CD4-positive, alpha-beta T cell treated with Interleukin-6 for 4 hours (primary cell): ENCODE results near the gene RXRA.

Experiments used
- DNase-seq: peaks from one replicate; pipeline ENCODE4 v3.0.0-alpha.2; 2020; ENCODE audit warnings: mixed read lengths

The RXRA gene

DNA sequence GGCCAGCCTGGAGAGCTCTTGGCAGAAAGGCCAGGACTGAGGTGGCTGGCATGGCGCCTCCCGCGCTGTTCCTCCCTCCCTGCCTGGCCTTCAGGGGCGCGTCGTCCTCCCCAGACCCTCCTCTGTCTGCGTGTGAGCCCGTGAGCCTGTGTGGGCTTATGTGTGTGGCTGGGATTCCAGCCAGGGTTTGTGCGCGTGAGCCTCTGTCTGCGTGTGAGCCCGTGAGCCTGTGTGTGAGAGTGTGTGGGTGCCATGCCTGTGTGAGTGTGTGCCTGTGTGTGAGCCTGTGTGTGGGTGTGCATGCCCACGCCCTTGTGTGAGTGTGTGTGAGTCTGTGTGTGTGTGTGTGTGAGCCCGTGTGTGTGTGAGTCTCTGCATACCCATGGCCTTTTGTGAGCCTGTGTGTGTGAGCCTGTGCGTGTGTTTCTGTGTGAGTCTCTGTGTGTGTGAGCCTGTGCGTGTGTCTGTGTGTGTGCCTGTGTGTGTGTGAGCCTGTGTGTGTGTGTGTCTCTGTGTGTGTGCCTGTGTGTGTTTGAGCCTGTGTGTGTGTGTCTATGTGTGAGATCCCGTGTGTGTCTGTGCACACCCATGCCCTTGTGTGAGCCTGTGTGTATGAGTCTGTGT lies 13.0 kb downstream of the RXRA start:
- no peak for DNase-seq

DNA sequence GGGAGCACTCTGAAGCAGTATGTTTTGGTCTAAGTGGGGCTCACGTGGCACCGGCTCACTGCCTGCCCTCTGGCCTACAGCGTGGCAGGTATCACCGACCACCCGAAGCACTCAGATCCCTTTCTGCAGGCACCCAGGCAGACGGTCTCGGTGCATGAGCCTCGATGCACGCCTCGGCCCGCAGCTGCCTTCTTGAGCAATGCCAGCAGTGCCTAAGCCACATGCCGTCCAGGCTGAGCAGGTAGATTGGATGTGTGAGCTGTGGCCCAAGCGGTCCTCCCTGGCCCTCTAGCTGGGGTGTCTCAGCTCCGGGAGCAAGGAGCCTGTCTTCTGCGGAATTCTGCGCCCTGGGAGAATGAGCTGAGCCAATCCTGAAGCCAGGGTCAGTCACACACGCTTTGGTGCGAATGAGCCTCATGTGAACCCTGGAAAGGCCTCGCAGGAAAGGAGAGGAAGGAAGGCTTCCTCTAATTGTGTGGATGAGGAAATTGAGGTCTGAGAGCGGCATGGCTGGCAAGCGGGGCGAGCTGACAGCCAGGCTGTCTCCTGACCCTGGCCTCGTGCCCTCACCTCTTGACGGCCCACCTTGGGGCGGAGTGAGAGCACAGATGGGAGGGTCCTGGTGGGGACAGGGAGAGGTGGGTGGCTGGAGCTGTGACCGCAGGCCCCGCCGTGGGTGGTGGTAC lies 14.4 kb downstream of the RXRA start:
- DNase-seq = no peak

DNA sequence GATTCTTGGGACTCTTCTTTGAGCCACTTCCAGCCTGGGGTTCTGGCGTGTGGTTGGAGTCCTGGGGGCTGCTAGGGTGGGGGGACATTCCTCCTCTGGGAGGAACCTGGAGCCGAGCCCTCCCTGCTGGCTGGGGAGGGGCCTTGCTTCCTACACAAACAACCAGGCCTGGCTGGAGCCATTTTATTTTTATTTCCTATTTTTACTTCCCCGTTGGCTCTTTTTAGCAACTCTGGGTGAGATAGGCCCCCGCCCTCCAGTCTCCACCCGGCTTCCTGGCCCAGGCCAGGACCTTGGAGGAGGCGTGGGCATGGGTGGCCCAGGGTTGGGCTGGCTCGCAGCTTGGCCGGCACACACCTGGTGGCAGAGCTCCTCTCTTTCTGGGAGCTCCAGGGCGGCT lies 15.1 kb downstream of the RXRA start:
- DNase-seq = no peak

DNA sequence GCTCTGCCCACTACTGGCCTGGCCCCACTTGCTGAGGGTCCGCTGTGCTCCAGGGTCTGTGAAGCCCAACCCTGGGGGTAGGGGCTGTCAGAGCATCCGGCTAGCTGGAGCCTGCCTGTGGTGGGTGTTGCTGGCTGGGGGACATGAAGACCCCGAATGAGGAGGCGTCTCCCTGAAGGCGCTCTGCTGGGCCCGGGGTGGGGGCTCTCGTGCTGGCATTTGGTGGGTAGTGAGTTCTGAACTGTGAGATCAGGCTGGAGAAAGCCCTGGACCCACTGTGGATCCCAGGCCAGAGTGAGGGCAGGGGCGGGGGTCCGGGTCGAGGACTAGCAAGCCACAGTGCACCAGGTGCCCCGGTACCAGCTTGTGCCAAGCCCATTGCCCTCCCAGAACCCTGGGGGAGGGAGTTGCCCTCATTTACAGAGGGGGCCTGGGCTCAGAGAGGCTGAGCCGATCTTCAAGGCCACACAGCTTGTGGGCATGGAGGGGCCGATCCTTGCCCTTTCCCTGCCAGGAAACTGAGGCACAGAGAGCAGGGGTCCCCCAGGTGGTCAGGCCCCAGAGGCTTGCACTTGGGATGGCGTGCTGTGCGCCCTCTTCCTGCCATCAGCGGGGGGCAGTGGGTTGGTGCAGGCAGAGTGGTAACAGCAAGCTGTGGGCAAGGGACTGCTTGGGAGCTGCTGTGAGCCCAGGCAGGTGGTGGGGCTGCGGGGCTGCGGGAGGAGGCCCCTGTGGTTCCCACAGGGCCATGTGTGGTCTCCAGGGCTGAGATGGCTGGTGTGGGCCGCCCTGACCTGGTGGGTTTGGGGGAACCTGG lies 15.9 kb downstream of the RXRA start:
- DNase-seq = no peak

DNA sequence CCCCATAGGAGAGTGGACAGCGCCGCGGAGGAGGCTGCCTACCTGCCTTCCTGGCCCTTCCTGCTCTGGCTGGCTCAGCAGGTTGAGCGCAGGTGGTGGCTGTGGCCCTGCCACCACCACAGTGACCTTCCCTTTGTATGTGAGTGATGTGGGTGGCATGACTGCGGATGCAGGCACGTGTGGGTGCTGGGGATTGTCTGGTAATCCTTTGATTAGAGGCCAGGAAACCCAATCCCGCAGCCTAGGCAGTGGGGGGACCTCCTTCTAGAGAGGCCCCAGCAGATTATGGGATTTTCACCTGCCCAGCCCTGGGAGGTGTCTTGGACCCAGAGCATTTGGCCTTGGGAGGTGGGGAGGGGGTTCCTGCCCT lies 16.5 kb downstream of the RXRA start:
- DNase-seq = no peak

DNA sequence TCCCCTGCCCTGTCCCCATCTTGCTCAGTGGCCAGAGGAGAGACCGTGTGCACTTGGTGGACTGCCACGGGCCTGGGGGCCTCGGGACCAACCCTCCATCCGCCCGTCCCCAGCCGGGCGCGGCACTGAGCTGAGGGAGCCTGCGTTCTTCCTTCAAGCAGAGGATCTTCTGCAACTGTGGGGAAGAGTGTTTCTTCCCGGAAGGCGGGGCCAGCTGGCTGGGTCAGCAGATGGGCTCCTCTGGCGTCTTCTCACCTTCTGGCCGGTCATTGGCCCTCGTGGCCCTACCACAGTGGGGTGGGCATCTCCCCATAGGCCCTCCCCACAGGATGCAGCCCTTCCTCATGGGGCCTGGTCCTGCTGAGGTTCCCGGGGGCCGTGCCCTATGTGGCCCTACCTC lies 17.4 kb downstream of the RXRA start:
- no peak for DNase-seq

DNA sequence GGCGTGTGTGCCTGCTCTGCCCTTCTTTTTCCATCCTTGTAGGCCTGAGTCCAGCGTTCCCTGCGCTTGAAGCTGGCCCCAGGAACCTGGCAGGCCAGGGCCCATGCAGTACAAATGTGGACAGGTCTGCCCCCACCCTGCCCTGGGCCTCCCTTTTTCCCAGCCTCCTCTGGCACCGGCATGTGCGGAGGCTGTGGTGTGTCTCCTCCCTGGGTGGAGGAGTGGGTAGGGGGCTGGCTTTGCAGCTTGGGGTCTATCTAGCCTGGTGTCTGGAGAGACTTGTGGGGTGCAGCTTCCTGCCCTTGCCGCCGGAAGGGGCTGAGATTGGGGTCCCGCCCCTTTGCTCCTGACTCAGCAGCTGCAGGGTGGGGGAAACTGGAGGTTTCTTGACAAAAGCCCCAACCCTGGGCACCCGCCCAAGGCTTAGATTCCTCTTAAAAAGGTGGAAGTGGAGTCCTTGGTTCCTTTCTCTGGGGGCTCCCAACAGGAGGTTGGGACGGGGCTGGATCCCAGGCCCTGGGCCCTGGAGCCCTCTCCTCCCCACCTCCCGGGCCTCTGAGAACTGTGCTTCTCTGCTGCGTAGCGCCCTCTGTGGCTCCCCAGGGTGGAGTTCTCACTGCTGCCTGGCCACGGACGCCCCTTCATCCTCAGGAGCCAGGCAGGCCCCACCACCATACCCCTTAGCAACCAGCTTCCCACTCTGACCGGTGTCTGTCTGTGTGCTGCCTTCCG lies 18.0 kb downstream of the RXRA start:
- DNase-seq = peak; percentile 53

DNA sequence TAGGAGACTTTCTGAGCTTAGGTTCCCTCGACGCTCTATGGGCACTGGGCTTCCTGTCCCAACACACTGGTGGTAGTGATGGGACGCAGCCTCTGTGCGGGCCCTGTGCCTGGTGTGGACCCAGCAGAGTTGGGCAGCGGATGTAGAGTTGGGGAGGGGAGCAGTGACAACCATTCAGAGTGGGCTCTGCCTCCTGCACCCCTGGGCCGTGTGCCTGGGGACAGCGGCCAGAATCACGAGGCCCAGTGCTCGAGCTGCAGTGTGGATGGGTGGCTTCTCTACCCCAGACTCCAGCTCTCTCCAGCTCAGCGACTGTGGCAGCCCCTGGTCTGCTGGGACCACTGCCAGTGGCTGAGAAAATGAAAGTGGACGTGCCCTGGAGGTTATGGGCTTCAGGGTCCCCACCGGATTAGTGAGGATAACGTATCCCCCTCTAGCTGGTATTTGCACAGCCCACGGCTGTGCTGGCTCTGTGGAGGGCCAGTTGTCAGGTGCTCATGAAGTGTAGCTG lies 18.6 kb downstream of the RXRA start:
- DNase-seq = no peak

DNA sequence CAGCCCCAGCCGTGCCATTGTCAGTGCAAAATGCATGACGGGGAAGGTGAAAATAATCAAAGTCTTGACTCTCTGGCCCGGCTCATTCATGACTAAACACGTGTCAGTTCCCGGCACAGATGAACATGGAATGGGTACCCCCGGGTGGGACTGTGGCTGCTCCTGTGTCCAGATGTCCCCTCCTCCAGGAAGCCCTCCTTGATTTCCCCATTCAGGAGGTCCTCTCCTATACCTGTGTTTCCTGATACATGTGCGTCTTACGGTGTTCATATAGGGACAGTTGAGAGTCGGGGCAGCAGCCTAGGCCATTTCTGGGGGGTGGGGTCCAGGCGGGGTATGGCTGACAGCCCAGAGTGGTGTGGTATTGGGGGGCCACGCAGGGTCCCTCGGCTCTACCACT lies 19.5 kb downstream of the RXRA start:
- no peak for DNase-seq

DNA sequence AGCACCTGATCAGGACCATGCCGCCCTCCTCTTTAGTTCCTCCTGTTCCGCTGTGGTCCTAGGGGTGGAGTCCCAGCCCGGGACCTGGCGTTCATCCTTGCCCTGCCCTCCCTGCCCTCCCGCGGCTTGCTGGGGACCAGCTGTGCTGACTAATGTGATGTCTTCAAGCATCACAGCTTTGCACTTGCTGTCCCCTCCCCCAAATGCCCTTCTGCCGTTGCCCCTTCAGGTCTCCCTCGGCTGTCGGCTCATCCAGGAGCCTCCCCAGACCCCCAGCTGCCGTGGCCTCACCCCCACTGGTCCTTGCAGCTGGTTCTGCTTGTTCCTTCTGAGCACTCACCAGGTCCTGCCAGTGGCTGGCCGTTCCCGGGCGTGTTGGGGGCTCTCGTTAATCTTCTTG lies 19.9 kb downstream of the RXRA start:
- no peak for DNase-seq

DNA sequence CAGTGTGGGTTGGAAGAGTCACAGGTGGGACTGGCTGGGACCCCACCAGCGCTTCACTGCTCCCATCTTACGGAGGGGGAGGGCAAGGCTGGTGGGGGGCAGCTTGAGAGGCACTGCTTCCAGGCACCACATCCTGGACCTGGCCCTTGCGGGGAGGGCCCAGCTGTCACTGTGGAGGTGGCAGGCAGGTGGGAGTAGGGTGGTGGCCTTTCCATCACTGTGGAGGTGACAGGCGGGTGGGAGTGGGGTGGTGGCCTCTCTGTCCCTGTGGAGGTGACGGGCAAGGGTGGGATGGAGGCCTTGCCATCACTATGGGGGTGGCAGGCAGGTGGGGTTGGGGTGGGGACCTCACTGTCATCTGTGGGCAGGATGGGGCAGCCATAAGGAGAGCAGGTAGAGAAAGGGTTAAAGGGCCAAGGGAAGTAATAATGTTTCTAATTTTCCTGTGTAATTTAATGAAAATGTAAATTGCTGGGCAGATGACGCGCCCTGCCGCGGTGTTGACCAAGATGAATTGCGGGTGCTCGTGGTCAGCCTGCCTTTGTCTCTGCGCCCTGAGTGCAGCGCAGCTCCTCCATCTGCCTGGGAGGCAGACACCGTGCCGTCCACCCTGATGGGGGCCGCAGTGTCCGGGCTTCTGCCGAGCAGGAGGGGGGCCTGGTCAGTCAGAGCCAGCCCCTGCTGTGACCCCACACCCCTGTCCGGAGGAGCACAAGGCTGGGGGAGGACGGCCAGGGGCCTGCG lies 20.8 kb downstream of the RXRA start:
- DNase-seq = no peak

DNA sequence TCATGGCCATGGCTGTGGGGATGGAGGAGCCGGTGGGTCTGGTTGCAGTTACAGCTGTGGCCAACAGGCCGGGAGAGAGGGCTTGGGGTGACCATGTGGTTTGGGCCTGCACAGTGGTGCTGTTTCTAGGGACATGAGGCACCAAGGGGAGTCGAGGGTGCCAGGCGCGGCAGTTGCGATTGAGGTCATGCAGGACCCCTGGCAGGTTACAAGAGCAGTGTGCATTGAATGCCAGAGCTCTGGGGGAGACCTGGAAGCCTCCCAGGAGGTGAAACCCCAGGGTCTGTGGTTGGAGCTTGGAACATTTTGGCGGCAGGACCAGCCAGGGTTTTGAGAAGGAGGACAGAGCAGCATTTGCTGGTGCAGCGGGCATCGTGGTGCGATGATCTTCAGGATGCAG lies 21.7 kb downstream of the RXRA start:
- DNase-seq = no peak

DNA sequence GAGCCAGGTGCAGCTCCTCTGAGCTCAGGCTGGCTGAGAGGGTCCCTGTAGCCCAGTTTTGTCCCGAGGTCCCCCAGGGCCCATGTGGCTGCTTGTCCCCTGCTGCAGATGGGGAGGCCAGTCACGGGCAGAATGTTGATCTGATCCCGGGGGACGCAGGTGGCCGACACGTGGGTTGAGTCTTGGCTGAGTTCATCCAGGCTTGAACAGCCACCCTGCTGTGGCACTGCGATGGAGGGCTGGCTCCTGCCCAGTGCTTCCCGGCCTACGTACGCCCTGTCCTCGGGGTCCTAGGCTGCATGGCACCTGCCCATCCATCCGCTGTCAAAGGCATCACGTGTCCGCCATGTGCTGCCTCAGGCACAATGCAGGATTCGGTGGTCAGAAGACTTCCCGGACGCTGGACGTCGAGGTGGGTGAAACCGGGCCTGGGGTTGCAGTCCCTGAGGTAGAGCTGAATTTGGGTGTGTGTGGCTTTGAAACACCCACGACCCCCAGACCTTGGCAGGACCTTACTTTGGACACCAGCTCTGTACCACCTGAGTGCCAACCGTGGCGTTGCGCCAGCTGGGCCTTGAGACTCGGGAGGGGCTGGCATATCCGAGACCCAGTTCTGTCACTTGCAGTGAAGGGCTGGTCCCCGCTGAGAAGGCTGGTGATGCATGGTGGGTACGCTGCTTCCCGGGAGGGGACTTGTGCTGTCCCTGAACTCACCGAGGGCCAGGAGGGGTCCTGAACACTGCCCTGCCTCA lies 22.3 kb downstream of the RXRA start:
- DNase-seq = no peak

DNA sequence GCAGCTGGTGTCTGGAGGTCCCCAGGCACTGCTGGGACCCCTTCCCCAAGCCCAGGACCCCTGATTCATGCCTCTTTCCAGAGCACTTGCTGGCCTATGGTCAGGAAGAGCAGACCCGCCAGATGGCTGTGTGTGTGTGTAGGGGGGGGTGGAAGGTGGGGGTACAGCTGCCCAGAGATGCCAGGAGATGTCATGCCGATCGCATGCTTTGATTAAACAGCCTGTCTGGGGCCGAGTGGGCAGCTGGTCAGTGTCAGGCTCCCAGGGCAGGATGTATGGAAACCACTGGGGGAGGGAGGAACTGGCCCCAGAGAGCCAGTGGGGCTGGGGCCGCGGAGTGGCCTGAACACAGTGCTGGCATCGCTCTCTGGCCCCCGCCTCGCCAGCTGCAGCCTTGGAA lies 23.7 kb downstream of the RXRA start:
- DNase-seq = no peak

DNA sequence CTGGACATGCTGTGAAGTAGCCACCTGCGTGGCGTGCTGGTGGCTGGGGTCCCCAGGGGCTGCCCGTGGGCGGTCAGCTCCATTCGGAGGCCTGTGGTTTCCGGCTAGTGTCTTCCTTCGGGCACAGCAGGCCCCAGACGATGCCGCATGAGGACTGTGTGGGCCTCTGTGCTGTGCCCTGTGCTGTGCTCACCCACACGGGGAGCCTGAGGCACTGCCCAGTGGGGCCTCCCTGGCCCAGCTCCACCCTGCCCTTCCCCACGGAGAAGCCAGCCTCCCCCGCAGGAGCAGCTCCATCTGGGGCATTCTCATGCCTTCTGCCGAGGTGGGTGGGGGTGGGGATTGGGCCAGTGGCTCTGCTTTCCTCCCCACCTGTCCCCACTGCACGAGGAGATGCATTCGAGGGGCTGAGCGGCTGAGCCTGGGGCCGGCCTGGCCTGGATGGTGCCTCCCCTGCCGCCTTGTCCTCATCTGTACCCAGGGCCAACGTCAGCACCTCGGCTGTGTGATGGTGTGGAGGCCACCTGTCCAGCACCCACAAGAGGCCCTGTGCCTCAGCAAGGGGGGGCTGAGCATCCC lies 24.2 kb downstream of the RXRA start:
- no peak for DNase-seq

DNA sequence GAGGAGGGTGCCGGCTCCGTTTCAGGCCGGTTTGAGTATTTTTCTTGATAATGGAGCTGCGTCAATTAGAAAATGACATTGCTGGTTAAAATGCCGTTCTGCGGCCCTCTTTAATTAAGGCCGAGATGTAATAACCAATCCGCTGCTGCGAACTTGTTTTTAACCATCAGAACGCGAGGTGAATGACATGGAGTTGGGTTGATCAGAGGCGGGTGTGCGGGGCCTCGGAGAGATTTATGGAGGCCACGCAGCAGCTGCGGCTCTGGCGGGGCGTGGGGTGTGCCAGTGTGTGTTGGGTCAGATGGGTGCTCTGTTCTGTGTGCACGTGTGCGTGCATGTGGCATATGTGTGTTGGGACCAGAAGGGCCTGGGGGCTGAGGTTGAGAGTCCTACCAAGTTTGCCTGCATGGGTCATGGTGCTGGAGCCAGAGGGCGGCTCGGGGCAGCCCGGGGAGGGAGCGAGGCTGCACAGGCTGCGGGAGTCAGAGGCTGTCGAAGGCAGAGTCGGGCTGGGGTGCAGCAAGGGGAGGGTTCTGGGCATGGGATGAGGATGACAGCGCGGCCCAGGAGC lies 25.4 kb downstream of the RXRA start:
- no peak for DNase-seq

DNA sequence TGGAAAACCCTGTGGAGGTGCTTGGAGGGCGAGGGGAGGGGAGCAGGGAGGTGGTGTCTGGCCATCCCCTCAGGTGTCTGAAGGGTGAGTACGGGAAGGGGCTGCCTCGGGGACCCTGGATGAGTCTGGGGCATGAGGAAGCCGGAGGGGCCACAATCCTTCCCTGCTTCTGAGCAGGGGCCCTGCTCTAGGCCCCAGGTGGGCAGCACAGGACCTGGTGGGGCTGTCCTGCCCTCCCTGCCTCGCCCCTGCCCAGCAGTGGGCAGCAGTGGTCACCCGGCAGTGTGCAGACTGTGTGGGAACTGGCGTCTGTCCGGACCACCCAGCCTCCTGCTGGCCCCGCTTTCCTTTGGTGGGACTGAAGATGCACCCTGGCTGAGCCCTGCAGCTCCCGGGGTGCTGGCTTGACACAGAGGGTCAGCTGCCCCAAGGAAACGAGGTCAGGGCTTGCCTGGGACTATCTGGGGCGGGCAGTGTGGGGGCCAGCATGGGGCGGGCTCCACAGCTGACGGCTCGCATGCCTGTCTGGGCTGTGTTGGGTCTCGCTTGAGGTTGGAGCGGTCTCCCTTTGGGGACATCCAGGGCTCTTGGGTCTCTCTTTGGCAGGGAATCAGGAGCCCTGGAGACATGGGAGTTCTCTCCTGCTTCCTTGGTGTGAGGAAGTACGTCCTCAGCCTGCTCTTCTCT lies 26.1 kb downstream of the RXRA start:
- DNase-seq = no peak

DNA sequence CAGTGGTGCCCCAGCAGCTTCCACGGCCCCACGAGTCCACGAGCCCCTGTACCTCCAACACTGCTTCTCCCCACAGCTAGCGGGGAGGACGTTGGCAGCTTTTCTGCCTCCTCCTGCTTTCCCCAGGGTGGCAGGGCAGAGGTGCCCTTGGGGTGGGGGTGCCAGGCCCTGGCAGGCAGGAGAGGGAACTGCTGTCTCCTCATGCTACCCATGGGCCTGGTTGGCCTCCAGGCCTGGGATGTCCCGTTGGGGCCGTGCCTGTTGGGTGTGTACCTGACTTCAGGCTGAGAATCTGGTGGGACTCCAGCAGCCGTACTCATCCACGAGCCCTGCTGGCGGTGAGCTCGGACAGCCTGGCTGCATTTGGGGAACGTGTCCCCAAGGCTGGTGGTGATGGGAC lies 27.3 kb downstream of the RXRA start:
- DNase-seq = no peak

DNA sequence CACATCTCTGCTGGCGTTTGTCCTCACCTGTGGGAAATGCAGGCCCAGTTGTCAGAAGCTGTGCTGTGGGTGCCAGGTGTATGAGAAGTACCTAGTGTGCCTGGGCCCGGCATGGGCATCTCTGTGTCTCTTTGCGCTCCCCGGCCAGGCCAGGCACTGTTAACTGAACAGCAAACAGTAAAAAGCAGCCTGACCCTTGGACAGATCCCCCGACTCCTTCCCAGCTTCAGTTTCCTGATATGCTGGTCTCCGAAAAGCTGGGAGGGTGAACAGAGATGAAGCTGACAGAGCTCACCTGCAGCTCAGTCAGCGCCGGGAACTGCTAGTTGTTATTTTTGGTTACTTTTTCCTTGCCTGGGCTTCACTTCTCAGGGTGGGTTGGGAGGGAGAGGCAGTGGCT lies 28.9 kb downstream of the RXRA start:
- DNase-seq = no peak

DNA sequence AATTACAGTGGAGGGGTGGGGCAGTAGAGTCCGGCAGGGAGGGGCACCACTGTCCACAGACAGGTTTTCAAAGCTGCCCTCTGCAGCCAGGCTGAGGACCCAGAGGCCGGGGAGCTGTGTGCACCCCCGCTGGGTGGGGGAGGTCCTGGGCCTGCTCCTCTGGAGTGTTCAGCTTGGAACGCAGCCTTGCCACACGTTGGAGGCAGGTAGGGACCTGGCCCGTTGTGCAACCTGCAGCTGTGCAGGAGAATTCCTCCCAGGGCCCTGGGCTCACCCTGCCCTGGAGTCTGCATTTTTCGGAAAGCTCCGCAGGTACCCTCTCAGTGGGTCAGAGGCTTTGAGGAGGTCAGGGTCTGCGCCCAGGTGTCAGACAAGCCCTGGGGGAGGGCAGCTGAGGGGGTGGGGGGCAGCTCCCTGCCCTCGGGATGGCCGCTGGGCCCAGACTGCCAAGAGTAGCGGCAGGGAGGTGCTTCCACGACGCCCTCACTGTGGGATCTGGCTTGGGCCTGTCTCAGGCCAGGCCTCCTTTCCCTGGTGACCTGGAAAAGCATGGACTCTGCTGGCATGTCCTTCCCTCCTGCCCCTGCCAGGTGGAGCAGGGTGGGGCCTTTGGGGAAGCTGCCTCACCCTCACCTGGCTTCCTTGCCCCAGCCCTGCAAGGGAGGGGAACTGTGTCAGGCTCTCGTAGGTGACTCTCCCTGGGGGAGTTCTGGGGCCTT lies 29.5 kb downstream of the RXRA start:
- DNase-seq = no peak
